Body of pancreas (tissue), 4 donors: ENCODE data around the gene GAREM1.

Experiments
- POLR2A ChIP-seq, 3 donors: fragments of 450-650 bp; IDR thresholded peaks; one replicate each; pipeline ENCODE4 v1.6.1; 2016; ENCODE audit warnings: antibody characterized with exemption in 3 of 3, mild to moderate bottlenecking in 2 of 3
- TF ChIP-seq, protein P1 (sequence below), 7 experiments: fragments of 450-650 bp in 4 of 7; fragments of 200-600 bp in 3 of 7; sonication (generic) in 3 of 7; IDR thresholded peaks; one replicate each; pipeline ENCODE4 v1.5.1; 2016 to 2019; ENCODE audit warnings: antibody characterized with exemption in 7 of 7

DNA sequence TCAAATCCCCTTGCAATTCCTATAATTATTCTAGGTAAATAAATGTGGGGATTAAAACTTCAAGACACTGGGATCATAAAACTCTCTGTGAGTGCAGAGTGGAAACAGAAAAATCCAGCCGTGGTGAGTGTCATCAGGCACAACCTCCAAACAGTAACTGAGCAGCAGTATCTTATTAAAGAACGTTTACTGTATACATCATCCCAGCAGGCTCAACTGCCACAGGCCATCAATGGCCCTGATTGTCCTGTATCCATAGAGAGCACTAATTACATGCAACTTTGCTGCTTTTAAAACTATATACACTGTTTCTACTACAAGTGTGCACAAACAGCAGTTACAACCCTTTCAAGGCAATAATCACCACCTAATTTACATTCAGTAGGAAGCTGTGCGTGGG, 23.9 kb downstream of the GAREM1 start:
- TF ChIP-seq, protein P1, sequence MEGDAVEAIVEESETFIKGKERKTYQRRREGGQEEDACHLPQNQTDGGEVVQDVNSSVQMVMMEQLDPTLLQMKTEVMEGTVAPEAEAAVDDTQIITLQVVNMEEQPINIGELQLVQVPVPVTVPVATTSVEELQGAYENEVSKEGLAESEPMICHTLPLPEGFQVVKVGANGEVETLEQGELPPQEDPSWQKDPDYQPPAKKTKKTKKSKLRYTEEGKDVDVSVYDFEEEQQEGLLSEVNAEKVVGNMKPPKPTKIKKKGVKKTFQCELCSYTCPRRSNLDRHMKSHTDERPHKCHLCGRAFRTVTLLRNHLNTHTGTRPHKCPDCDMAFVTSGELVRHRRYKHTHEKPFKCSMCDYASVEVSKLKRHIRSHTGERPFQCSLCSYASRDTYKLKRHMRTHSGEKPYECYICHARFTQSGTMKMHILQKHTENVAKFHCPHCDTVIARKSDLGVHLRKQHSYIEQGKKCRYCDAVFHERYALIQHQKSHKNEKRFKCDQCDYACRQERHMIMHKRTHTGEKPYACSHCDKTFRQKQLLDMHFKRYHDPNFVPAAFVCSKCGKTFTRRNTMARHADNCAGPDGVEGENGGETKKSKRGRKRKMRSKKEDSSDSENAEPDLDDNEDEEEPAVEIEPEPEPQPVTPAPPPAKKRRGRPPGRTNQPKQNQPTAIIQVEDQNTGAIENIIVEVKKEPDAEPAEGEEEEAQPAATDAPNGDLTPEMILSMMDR (IDR thresholded peaks at IDR 0.05) = no peak
- TF ChIP-seq POLR2A (IDR thresholded peaks at IDR 0.05) = no peak
